Cerebellar cortex (tissue), 1 donor: ENCODE results near the gene SNCA.

Experiments
- DNase-seq: peaks from one replicate; pipeline ENCODE4 v3.0.0-alpha.2; 2015; ENCODE audit warnings: low spot score

SNCA gene

GRCh38 chr4:89814362-89814761 is 22.6 kb downstream of the SNCA start:
- no peak for DNase-seq

- no peak for DNase-seq
Measured at GRCh38 chr4:89813197-89813596, 23.8 kb downstream of the SNCA start.

- DNase-seq, result peak; percentile 83
Measured at GRCh38 chr4:89807441-89808140, 29.4 kb downstream of the SNCA start.

GRCh38 chr4:89805297-89805696 is 31.7 kb downstream of the SNCA start:
- no peak for DNase-seq

GRCh38 chr4:89803915-89804314 is 33.0 kb downstream of the SNCA start:
- no peak for DNase-seq

GRCh38 chr4:89803036-89803435 is 33.9 kb downstream of the SNCA start:
- DNase-seq, result no peak

DNA sequence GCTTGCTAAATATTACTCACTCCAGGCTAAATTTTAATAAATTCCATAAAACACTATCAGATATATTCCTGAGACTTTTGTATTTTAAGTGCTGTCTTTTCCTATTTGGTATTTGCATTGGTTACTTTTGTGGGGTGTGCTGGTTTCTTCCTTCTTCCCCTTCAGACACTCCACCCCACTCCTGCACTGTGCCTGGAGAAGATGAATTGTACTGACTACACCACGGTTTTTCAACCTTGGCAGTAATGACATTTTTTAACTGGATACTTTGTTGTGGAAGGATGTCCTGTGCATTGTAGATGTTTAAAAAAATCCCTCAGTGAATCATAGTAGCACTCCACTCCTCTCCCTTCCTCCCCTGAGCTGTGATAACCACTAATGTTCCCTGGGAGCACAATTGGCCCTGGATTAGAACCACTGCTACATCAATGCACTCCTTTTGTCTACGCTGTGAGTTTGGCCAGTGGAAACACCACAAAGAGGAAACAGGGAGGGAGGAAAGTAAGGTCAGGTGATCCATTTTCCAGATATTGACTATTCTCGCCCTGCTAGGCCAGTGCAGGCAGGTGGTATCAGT is 36.3 kb downstream of the SNCA start:
- DNase-seq, result no peak

DNA sequence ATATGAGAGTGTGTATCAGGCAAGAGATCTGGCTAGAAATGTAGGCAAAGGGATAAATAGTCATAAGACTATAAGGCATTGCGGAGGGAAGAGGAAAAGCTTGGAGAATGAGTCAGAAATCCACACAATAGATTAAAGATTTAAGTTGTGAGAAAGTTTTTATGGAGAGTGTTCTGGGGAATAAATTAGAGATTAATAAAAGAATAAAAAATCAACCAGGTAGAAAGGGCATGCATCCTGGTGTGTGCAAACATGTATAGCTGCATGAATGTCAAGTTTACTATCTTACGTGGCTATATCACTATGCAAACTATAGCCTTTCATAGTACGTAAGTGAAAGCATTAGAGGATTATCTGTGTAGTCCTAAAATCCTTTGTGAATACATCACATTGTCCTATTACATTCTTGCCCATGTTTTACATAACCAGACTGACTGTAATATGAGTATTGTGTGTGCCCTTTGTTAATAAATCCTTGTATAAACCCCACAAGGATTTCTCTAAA is 36.9 kb downstream of the SNCA start:
- no peak for DNase-seq

GRCh38 chr4:89799071-89799470 is 37.9 kb downstream of the SNCA start:
- DNase-seq, result no peak

GRCh38 chr4:89797117-89797516 is 39.8 kb downstream of the SNCA start:
- DNase-seq, result no peak

- peak; percentile 58 for DNase-seq
Measured at GRCh38 chr4:89788206-89789072, 48.5 kb downstream of the SNCA start.

DNA sequence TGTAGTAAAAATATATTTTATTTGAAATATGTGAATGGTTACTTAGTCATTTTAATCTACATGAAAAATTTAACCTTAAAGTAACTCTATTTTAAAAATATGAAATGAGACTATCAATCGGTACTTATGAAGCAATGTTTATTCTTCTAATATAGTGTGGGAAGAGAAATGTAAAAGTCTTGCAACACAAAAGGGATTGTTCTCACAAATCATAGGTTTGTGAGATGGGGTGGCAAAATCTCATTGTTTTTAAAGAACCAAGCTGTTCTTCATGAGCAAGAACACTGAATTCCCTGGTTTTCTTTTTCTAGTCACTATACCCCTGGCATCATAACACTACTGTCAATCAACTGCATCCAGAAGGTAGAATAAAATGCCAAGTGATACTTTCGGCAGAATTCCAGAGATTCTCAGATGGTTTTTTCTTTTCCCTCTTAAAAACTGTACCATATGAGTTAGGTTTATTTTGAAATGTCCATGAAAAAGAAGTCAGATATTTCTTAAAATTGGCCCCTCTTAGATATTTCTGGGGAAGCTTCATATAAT is 52.2 kb downstream of the SNCA start:
- DNase-seq, result peak; percentile 63

GRCh38 chr4:89781321-89781720 is 55.6 kb downstream of the SNCA start:
- DNase-seq, result no peak

- no peak for DNase-seq
Measured at GRCh38 chr4:89773805-89774204, 63.2 kb downstream of the SNCA start.

GRCh38 chr4:89769856-89770255 is 67.1 kb downstream of the SNCA start:
- DNase-seq, result no peak

DNA sequence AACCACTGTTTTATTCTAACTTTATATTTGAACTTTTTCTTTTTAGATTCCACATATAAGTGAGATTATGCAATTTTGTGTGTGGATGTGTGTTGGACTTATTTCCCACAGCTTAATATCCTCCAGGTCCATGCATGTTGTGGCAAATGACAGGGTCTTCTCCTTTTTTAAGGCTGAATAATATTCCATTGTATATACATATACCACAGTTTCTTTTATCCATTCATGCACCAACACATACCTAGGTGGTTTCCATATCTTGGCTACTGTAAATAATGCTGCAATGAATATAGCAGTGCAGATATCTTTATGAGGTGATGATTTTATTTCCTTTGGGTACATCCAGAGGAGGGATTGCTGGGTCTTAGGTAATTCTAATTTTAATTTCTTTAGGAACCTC is 69.0 kb downstream of the SNCA start:
- DNase-seq, result no peak

- peak; percentile 97 for DNase-seq
Measured at GRCh38 chr4:89765966-89766365, 71.0 kb downstream of the SNCA start.

- DNase-seq, result no peak
Measured at GRCh38 chr4:89765528-89765927, 71.4 kb downstream of the SNCA start.

DNA sequence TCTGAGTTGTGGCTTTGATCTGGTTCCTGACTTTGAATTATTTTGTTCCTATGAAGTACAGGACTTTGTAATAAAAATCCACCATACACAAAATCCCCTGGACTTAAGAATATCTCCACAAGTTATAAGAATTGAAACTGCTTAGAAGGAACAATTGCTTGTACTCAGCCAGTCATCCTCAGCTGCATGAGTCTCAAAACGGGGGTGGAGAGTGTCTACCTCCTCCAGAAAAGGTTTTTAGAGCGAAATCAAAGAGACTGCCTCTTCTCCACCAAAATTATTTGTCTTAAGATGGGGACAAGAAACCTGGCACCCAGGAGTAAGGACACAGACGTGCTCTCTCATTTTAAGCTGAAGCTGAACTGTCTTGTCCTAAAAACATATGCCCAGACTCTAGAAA is 74.7 kb downstream of the SNCA start:
- DNase-seq, result peak; percentile 12

GRCh38 chr4:89759426-89759825 is 77.5 kb downstream of the SNCA start:
- DNase-seq, result peak; percentile 27

DNA sequence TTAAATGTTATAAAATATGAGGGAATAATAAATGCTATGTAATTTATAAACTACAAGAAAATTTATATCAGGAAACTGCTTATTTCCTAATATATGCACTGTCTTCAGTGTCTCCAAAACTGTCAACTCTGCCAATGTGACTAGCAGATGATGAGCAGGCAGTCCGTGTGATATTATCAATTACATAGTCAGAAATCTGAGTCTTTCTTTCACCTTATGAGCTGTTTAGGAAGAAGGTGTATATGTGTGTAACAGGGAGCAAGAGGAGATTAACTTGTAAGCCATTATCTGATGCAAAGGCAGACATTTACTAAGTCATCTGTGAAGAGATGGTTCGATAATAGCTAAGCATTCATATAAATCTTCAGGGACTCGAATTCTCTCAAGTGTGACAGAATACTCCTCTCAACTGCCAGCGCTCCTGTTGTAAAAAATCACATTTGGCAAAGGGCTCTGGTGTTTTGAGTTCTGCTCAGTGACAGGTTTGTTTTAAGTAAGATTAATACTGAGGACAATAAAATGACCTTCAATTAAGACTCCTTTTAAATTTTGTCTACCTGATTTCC is 79.7 kb downstream of the SNCA start:
- DNase-seq, result peak; percentile 77

DNA sequence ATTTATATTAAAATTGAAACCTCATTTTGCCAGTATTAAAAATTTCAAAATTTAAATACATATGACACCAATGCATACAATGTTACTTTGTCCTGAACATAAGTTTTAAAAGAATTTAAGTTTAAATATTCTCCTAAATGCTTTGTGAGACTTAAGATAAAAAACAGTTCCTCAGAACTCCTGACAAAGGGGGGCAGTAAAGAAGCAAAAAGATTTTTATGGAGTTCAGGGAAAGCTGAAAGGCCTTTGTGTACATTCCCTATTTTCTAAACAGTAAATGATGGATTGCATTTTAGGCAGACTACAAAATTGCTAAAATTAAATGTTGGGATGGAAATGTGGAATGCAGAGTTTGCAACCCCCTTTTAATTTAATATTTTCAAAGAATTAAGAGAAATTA is 81.7 kb downstream of the SNCA start:
- peak; percentile 36 for DNase-seq
